Measurements from ENCODE around the gene DHPS.
A peak's percentile ranks its signal among the peaks of the same experiment; 100 is the strongest.

Gene DHPS

GRCh38 chr19:12665281-12665573, 16.5 kb downstream of the DHPS start:
- H3K4me3 ChIP-seq (ENCODE audit: low read length) = peak overlapping the region; percentile 98
- no peaks in the 10 kb centered on the region for H4K20me1 ChIP-seq (ENCODE audit: control insufficient read depth, insufficient read depth, low read depth, low read length)
- peak overlapping the region; percentile 92 for H3K4me2 ChIP-seq (ENCODE audit: low read length)
- H3K79me2 ChIP-seq (ENCODE audit: control insufficient read depth, low read length) = peaks cover 53% of the 10 kb centered on the region
- no peaks in the 10 kb centered on the region for H3K9me2 ChIP-seq (replicated peaks; ENCODE audit: control insufficient read depth, low read length)
- peaks cover 40% of the 10 kb centered on the region for H3K4me1 ChIP-seq (ENCODE audit: control insufficient read depth, low read length)
- H3K9me3 ChIP-seq (ENCODE audit: control insufficient read depth, insufficient read depth, low read length) = no peaks in the 10 kb centered on the region
- H3K36me3 ChIP-seq (ENCODE audit: control insufficient read depth, low read length) = peaks cover 34% of the 10 kb centered on the region
- no peaks in the 10 kb centered on the region for H3K27me3 ChIP-seq (ENCODE audit: control insufficient read depth, low read length)
- TF ChIP-seq EZH2phosphoT487 (IDR thresholded peaks at IDR 0.05; ENCODE audit: borderline replicate concordance, low read length) (no peak), CTCF (IDR thresholded peaks at IDR 0.05; ENCODE audit: low read depth, low read length, poor library complexity, severe bottlenecking) (no peak)
- H3K27ac ChIP-seq (ENCODE audit: low read depth, low read length) = peak overlapping the region; percentile 41
- 0 out of 2 replicates have a peak, but pooled peaks cover 3% of the 10 kb centered on the region for H3F3A ChIP-seq (ENCODE audit: control insufficient read depth, insufficient read depth)

- Histone ChIP-seq H3K27ac (ENCODE audit: low read depth, low read length) (peak overlapping the region; percentile 41), H3K9me3 (ENCODE audit: control insufficient read depth, insufficient read depth, low read length) (no peaks in the 10 kb centered on the region), H3K4me1 (ENCODE audit: control insufficient read depth, low read length) (peaks cover 38% of the 10 kb centered on the region), H3K79me2 (ENCODE audit: control insufficient read depth, low read length) (peaks cover 47% of the 10 kb centered on the region), H3K4me3 (ENCODE audit: low read length) (peak overlapping the region; percentile 98), H3K9me2 (replicated peaks; ENCODE audit: control insufficient read depth, low read length) (no peaks in the 10 kb centered on the region), H3K36me3 (ENCODE audit: control insufficient read depth, low read length) (peaks cover 31% of the 10 kb centered on the region), H3F3A (ENCODE audit: control insufficient read depth, insufficient read depth) (0 out of 2 replicates have a peak, but pooled peaks cover 3% of the 10 kb centered on the region), H3K27me3 (ENCODE audit: control insufficient read depth, low read length) (no peaks in the 10 kb centered on the region), H3K4me2 (ENCODE audit: low read length) (peak overlapping the region; percentile 92), H4K20me1 (ENCODE audit: control insufficient read depth, insufficient read depth, low read depth, low read length) (no peaks in the 10 kb centered on the region)
- TF ChIP-seq CTCF (IDR thresholded peaks at IDR 0.05; ENCODE audit: low read depth, low read length, poor library complexity, severe bottlenecking) (no peak), EZH2phosphoT487 (IDR thresholded peaks at IDR 0.05; ENCODE audit: borderline replicate concordance, low read length) (no peak)
Observed at GRCh38 chr19:12664406-12665280, 17.0 kb downstream of the DHPS start.

GRCh38 chr19:12660980-12661379, 20.7 kb downstream of the DHPS start:
- no peaks in the 10 kb centered on the region for H4K20me1 ChIP-seq (ENCODE audit: control insufficient read depth, insufficient read depth, low read depth, low read length)
- H3K9me3 ChIP-seq (ENCODE audit: control insufficient read depth, insufficient read depth, low read length) = no peaks in the 10 kb centered on the region
- H3K27me3 ChIP-seq (ENCODE audit: control insufficient read depth, low read length) = no peaks in the 10 kb centered on the region
- H3K79me2 ChIP-seq (ENCODE audit: control insufficient read depth, low read length) = peaks cover 17% of the 10 kb centered on the region
- H3K4me2 ChIP-seq (ENCODE audit: low read length) = no peak overlapping the region
- H3K9me2 ChIP-seq (replicated peaks; ENCODE audit: control insufficient read depth, low read length) = no peaks in the 10 kb centered on the region
- peaks cover 18% of the 10 kb centered on the region for H3K4me1 ChIP-seq (ENCODE audit: control insufficient read depth, low read length)
- peaks cover 50% of the 10 kb centered on the region for H3K36me3 ChIP-seq (ENCODE audit: control insufficient read depth, low read length)
- no peak overlapping the region for H3K4me3 ChIP-seq (ENCODE audit: low read length)
- H3K27ac ChIP-seq (ENCODE audit: low read depth, low read length) = no peak overlapping the region
- TF ChIP-seq EZH2phosphoT487 (IDR thresholded peaks at IDR 0.05; ENCODE audit: borderline replicate concordance, low read length) (no peak), CTCF (IDR thresholded peaks at IDR 0.05; ENCODE audit: low read depth, low read length, poor library complexity, severe bottlenecking) (no peak)
- no peaks in the 10 kb centered on the region for H3F3A ChIP-seq (ENCODE audit: control insufficient read depth, insufficient read depth)

All from DOHH2 (cell line).